IMR-90 (cell line): ENCODE results near the gene ARHGEF1.

ENCODE experiments used
- BHLHE40 ChIP-seq: fragments of 150-350 bp; IDR thresholded peaks from 2 replicates; pipeline ENCODE4 v1.6.1; 2016; ENCODE audit warnings: mild to moderate bottlenecking, low read depth, low read length
- CTCF ChIP-seq: conservative IDR thresholded peaks from 2 replicates; pipeline ENCODE4 v1.5.1; 2012; ENCODE audit warnings: mild to moderate bottlenecking, low read depth, low read length, improper control_type of control experiment
- MAZ ChIP-seq: IDR thresholded peaks from 2 replicates; pipeline ENCODE4 v1.6.1; 2012; ENCODE audit warnings: low read depth, mild to moderate bottlenecking, low read length, improper control_type of control experiment, moderate library complexity, borderline replicate concordance
- USF2 ChIP-seq: fragments of 150-350 bp; IDR thresholded peaks from 2 replicates; pipeline ENCODE4 v1.6.1; 2017; ENCODE audit warnings: mild to moderate bottlenecking, antibody characterized with exemption, low read length, low read depth

- no peak for TF ChIP-seq CTCF
- TF ChIP-seq MAZ: no peak
- no peak for TF ChIP-seq BHLHE40
- TF ChIP-seq USF2: no peak
Measured at GRCh38 chr19:41880329-41880708, 2.7 kb upstream of the ARHGEF1 start.
